Activated CD8-positive, alpha-beta memory T cell treated with anti-CD3 and anti-CD28 coated beads for 1 hour (primary cell): ENCODE data around the gene CALN1.
"Not testable (repeated sequence)": the region's sequence is repeated elsewhere in the genome, so short reads cannot be mapped to it uniquely, and the experiment has no call there.

Experiments used
- DNase-seq, 2 donors: peaks; one replicate each; pipeline ENCODE4 v3.0.0-alpha.2; 2020; ENCODE audit warnings: low read depth in 1 of 2; ENCODE audit errors: extremely low read depth in 1 of 2

The CALN1 gene

DNA sequence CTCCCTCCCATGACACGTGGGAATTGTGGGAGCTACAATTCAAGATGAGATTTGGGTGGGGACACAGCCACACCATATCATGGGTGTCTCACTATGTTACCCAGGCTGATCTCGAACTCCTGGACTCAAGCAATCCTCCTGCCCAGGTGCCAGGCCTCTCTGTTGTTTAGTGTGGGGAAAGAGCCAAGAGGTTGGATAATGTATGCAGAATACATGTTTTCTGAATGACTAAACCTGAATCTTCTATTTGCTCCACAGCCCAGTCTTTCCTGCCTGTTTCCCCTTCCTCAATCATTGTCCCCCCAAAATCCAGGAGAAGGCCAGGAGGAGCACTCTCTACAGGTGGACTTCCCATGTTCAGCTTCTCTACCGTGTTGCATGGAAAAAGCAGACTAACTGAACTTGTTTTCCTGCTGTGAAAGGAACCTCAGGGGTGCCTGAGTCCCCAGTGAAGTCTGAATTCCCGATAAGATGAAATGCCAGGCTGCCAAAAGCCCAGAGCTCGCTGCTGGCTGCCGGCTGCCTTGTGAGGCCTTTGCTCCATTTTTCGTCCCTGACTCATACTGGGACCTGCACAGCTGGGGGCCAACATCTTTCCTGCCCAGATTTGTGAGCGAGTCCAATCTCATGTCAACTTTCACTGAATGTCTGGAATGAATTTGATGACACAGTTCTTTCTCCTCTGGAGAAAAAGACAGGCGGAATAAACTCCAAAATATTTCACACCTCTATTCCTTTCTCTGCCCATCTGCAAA, 588.0 kb downstream of the CALN1 start:
- no peak for DNase-seq

DNA sequence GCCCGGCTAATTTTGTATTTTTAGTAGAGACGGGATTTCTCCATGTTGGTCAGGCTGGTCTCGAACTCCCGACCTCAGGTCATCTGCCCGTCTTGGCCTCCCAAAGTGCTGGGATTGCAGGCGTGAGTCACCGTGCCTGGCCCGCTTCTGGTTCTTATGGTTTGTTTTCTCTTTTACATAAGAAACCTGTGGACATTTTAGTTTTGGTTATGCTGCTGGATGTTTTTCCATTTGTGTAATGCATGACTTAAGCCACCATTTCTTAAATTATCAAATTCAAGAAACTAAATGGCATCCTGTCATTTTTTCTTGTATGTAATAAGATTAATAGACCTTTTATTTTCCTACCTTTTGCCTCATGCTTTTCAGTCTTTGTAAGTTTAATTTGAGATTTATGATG, 589.7 kb downstream of the CALN1 start:
- not testable (repeated sequence) for DNase-seq

GRCh38 chr7:71817916-71818315, 594.2 kb downstream of the CALN1 start:
- no peak for DNase-seq

- no peak for DNase-seq
Observed at GRCh38 chr7:71808115-71808514, 604.0 kb downstream of the CALN1 start.

- DNase-seq: no peak
Observed at GRCh38 chr7:71804256-71804655, 607.9 kb downstream of the CALN1 start.

- no peak for DNase-seq
Observed at GRCh38 chr7:71801976-71802375, 610.2 kb downstream of the CALN1 start.

DNA sequence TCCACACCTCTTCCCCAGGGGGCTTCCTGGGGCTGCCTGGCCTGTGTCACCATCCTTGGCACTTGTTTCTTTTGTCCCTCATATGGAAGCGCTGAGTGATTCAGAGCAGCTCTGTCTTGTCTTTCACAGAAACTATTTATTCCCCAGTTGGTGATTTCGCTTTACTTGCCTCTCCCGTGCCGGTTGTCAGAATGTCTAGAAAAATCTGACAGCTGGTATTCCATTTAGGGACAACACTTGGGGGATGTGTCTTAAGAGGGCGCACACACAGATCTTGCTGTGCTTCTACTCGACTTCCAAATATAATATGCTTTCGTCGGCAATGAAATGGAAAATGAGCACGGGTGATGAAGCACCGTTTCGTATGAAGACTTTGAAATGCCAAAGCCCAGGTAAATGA, 611.8 kb downstream of the CALN1 start:
- no peak for DNase-seq

DNA sequence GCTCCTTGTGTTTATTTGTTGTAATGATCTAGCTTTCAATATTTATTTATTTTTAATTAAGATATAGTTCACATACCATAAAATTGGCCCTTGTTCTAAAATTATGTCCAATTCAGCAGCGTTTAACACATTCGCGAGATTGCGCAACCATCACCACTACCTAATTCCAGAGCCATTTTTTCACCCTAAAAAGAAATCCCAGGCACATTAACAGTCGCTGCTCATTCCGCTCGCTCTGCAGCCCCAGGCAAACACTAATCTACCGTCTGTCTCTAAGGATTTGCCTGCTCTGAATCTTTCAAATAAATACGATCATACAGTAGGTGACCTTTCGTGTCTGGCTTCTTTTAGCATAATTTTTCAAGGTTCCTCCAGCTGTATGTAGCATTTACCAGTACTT, 616.7 kb downstream of the CALN1 start:
- DNase-seq: no peak

GRCh38 chr7:71793251-71793650, 618.9 kb downstream of the CALN1 start:
- no peak for DNase-seq

GRCh38 chr7:71787513-71787912, 624.6 kb downstream of the CALN1 start:
- no peak for DNase-seq

GRCh38 chr7:71785216-71785615, 626.9 kb downstream of the CALN1 start:
- no peak for DNase-seq

DNA sequence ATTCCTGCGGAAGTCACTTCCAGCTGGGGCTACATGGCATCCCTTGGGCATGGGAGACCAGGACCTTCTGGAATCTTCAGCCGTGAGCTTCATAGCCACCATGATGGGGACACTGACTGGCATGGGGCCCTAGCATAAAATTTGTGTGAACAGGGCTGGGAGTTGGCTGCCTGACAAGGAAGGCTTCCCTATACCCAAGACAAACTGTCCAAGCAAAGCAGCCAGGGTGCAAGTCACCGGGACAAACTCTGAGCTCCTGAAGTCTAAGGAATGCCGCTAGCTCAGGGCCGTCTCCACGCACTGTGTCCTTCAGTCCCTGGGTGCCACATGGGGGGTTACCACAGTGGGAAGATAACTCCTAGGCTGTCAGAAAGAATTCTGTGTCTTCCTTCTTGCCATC, 627.4 kb downstream of the CALN1 start:
- DNase-seq: no peak

DNA sequence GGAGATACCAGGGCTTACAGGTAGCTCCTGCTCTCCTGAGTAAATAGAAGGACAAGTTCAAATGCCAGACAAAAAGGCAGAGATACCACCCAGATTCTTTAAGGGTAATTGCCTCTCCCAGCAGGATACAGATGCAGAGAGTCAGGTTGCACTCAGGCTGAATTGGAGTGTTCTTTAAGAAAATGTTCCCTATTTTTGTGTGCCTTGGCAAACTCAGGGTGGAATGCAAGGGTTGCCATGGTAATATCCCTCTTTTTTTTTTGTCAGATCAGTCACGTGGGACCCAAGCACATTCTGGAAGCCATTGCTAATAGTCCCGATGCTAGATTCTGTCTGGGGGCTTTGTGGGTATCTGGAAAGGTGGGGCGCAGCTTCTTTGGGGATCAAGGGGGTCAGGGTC, 628.0 kb downstream of the CALN1 start:
- no peak for DNase-seq

GRCh38 chr7:71783779-71784178, 628.4 kb downstream of the CALN1 start:
- no peak for DNase-seq

GRCh38 chr7:71782051-71782450, 630.1 kb downstream of the CALN1 start:
- no peak for DNase-seq

DNA sequence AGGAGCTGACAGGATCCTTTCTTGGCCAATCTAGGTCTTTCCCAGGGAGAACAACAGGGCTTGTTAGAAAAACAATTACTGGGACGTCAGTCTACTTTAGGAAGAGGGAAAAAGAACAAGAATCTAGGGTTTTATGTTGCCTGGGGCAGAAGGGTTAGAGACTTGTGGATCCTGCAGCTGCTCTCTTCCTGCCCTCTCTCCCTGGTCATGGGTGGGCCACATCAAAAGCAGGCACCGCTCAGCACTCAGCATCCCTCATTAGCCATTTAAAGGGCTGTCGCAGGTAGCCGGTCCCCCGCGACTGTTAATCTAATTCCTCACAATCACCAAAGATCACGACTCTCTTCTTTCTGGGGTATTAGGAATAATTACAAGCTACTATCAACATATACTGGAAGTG, 631.9 kb downstream of the CALN1 start:
- DNase-seq: no peak

- DNase-seq: no peak
Observed at GRCh38 chr7:71777278-71777677, 634.9 kb downstream of the CALN1 start.

DNA sequence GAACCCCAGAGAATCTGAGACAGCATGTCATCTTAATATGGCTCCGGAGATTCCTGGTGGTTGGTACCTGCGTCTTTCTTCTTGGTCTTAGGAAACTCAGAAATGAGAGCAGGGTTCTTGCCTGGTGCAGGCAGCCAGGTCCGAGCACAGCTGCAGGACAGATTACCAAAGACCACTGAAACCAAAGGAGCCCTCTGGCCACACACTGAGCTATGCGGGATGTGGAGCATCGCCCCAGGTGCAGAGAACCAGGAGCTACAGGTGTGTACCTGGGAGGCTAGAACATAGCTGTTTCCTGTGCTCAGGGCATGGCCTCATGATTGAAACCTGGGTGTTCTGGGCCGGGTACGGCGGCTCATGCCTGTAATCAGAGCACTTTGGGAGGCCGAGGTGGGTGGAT, 635.4 kb downstream of the CALN1 start:
- DNase-seq: no peak

- DNase-seq: no peak
Observed at GRCh38 chr7:71775648-71776047, 636.5 kb downstream of the CALN1 start.

DNA sequence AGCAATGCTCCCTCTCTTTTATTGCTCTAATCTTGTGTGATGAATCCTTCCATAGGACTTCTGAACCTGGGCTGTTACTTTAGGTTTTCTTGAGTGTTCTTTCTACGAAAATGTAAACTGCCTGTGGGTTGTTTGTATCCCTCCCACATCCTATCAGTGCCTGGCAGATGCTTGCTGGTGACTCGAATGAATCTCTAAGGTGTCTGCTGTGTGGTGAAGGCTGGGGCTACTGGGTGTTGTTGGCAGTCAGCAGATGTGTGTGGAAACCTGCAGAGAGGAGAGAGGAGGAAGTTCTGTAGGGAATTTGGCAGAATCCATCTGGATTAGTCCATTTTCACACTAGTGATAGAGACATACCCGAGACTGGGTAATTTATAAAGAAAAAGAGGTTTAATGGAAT, 639.4 kb downstream of the CALN1 start:
- DNase-seq: no peak

DNA sequence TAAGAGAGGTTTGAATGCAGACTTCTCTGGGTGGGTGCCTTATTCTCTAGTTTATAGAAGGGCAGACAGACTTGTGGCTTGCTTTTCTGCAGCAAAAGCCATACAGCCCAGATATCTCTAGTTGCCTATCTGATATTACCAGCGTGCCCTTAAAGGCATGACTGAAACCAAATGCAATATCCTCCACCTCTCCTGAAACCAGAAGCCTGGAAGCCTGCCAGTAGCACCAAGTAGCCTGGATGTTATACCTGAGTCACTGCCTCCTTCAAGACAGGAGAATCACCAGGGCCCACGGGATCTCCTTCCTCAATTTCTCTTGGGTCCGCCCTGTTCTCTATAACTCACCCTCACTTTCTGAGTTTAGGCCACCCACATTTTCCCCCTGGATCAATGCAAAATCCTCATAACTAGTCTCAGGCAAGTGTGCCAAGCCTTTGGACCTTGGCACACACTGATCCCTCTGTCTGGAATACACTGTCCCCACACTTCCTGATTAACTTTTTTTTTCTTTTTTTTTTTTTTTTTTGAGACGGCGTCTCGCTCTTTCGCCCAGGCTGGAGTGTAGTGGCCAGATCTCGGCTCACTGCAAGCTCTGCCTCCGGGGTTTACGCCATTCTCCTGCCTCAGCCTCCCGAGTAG, 641.8 kb downstream of the CALN1 start:
- DNase-seq: no peak

- no peak for DNase-seq
Observed at GRCh38 chr7:71769326-71769725, 642.8 kb downstream of the CALN1 start.

DNA sequence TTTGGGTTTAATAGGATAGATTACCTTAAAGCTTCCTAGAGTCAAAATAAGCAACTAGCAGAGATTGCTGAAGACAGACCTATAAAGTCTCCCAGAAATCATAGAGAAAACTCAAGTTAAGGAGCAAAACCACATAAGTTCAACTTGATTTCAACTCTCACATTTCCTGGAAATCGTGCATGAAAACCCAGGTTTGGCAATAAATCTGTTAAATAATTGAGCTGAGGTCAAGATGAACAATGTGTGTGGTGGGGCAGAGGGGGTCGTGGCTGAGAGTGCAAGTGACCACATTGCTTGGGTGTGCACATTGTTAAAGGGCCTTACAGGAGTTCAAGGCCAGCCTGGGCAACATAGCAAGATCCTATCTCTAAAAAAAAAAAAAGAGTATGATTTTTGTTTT, 643.7 kb downstream of the CALN1 start:
- no peak for DNase-seq
